GM10266 (cell line): ENCODE results near the gene IL18BP.

Experiments
- DNase-seq: peaks from one replicate; pipeline ENCODE4 v3.0.0; 2012; ENCODE audit errors: extremely low spot score
- TF ChIP-seq, protein P1 (sequence below): IDR thresholded peaks from 2 replicates; pipeline ENCODE4 v1.5.1; 2012; ENCODE audit warnings: mild to moderate bottlenecking, low read depth; ENCODE audit not compliant: control insufficient read depth, insufficient read depth; ENCODE audit errors: missing control alignments

IL18BP gene

DNA sequence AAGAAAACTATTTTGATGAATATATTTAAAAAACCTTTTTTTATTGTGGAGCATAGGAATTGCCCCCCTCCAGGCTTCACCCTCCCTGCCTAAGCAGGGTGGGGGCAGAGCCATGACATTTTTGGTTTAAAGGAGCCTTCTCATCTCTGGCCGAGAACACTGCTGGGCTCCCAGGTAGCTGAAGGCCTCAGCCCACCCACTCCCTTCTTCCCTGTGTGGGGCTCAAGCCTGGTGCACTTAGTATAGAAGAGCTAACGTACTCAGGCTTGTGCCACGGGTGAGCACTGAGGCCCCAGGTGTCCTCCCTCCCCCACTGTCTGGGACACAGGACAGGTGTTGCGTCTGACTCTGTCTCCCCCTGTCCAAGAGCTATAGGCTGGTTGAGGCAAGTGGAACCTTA is 2.2 kb upstream of the IL18BP start:
- TF ChIP-seq, protein P1, sequence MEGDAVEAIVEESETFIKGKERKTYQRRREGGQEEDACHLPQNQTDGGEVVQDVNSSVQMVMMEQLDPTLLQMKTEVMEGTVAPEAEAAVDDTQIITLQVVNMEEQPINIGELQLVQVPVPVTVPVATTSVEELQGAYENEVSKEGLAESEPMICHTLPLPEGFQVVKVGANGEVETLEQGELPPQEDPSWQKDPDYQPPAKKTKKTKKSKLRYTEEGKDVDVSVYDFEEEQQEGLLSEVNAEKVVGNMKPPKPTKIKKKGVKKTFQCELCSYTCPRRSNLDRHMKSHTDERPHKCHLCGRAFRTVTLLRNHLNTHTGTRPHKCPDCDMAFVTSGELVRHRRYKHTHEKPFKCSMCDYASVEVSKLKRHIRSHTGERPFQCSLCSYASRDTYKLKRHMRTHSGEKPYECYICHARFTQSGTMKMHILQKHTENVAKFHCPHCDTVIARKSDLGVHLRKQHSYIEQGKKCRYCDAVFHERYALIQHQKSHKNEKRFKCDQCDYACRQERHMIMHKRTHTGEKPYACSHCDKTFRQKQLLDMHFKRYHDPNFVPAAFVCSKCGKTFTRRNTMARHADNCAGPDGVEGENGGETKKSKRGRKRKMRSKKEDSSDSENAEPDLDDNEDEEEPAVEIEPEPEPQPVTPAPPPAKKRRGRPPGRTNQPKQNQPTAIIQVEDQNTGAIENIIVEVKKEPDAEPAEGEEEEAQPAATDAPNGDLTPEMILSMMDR, result no peak
- no peak for DNase-seq

DNA sequence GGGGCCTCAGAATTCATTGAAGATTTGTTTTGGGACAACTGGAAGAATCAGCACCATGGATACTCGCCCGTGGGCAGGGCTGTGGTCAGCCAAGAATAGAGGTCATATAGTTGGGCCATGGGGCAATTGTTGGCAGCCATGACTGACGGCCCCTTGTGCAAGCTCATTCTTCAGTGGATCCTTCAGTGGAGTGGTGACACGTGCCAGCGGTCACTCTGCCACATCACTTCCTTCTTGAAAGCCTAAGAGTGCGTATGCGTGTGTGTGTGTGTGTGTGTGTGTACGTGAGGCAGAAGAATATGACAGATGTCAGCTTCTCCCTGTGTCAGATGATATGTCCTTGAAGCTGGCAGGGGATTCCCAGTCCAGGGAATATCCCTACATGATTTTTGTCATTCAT is 1.8 kb upstream of the IL18BP start:
- TF ChIP-seq, protein P1, result no peak
- DNase-seq, result no peak

DNA sequence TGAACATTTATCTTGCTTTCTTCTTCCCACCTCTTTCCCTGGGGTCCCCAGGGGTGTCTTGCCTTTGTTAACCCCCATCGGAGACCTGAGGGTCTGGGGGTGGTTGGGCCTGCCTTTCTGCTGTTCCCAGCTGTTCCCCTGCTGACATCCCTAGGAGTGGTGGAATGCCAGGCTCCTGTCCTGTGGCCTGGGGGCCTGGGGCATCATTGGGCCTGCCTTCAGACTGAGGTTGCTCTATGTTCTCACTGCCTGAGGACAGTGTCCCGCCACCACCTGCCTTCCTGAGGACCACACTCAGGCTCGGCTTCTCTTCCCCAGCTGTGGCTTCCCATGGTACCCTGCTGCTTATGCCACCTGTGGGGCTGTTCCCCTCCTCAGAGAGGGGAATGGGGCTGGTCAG is 1.1 kb upstream of the IL18BP start:
- DNase-seq, result no peak

DNA sequence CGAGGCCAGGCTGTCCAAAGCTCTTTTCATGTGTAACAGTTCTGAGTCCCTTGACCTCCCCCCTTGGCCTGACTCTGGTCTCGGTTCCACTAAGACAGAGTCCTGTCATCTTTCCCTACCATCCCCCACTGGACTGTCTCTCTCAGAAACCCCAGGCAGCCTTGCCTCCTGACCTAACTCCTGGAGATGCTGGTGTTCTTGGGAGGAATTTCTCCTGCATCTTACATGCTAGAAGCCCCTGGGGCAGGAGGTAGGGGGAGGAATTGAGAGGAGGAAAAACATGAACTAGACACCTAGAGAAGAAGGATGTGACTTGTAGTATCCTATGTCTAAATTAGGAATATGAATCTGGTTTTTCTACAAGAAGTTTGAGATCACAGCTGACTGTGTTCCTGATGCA is 648 bp upstream of the IL18BP start:
- TF ChIP-seq, protein P1, result no peak
- DNase-seq, result no peak

More for the DNA sequence above, 1.1 kb upstream of the IL18BP start:
- TF ChIP-seq, protein P1, result no peak

DNA sequence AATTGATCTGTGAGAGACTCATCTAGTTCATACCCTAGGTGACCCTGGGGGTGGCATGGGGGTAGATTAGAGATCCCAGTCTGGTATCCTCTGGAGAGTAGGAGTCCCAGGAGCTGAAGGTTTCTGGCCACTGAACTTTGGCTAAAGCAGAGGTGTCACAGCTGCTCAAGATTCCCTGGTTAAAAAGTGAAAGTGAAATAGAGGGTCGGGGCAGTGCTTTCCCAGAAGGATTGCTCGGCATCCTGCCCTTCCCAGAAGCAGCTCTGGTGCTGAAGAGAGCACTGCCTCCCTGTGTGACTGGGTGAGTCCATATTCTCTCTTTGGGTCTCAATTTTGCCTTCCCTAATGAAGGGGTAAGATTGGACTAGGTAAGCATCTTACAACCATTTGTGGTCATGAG is 653 bp downstream of the IL18BP start:
- TF ChIP-seq, protein P1, result no peak
- no peak for DNase-seq

DNA sequence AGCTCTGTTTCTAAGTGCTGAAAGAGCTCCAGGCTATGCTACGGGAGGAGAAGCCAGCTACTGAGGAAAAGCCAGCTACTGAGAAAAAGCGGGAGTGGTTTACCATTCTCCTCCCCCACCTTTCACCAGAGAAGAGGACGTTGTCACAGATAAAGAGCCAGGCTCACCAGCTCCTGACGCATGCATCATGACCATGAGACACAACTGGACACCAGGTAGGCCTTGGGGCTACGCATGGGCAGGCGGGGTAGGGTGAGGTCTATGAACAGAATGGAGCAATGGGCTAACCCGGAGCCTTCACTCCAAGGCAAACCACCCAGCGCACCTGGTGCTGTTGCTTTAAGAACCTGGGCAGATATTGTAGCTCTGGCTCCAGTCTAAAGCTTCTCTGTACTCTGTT is 1.1 kb downstream of the IL18BP start:
- TF ChIP-seq, protein P1, result no peak
- no peak for DNase-seq

DNA sequence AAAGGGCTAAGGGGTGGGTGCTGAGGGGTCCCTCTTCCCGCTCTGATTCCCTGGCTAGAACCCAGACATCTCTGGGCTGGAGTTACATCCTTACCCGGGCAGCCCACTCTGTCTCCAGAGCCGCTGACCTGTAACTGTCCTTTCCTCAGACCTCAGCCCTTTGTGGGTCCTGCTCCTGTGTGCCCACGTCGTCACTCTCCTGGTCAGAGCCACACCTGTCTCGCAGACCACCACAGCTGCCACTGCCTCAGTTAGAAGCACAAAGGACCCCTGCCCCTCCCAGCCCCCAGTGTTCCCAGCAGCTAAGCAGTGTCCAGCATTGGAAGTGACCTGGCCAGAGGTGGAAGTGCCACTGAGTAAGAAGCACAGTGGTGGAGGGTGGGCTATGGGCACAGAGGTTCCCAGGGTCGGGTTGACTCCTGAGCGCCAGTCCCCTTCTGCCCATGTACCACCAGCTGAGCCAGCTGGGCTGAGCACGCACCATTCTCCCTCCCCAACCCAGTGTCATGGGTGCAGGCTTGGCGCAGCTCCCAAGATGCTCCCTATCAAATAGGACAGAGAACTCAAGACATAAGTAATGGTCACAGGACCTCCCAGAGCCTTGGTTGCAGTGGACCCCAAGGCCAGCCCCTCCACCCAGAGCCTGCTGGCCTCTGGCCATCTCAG is 1.6 kb downstream of the IL18BP start:
- TF ChIP-seq, protein P1, result no peak
- no peak for DNase-seq
